WTC11 (cell line): ENCODE results near the gene ENDOV. TPM values are rescaled to one million over a fixed set of nuclear protein-coding genes. Genes with fewer than 3 reads are reported as not detected.

ENCODE experiments used
- ATAC-seq: fragments of 200-7000 bp; cut with Tn5 transposase; 2 replicates; pipeline ENCODE4 v1.10.0; 2021; ENCODE audit warnings: mild to moderate bottlenecking, moderate library complexity
- CTCF ChIA-PET: fragments of 300-600 bp; sonication (Branson Sonifier 250); formaldehyde crosslinking; loops from one replicate; lab custom pipeline; 2021; ENCODE audit warnings: antibody characterized with exemption; lab: Charles Lee
- POLR2A ChIA-PET: fragments of 350-600 bp; sonication (Branson Sonifier 250); formaldehyde crosslinking; loops from one replicate; lab custom pipeline; 2021; ENCODE audit warnings: antibody characterized with exemption; lab: Charles Lee
- DNase-seq: peaks from one replicate; pipeline ENCODE4 v3.0.0; 2021; ENCODE audit warnings: low spot score
- H3K27ac Mint-ChIP-seq: 2 replicates; pipeline ENCODE4 v1.8.0; 2021; ENCODE audit warnings: mixed read lengths
- H3K27me3 Mint-ChIP-seq: 2 replicates; pipeline ENCODE4 v1.8.0; 2021; ENCODE audit warnings: low read depth, mild to moderate bottlenecking, moderate library complexity, mixed read lengths
- H3K36me3 Mint-ChIP-seq: 2 replicates; pipeline ENCODE4 v1.8.0; 2021; ENCODE audit warnings: mixed read lengths
- H3K4me1 Mint-ChIP-seq: 2 replicates; pipeline ENCODE4 v1.8.0; 2022; ENCODE audit warnings: mixed read lengths
- H3K4me3 Mint-ChIP-seq: 2 replicates; pipeline ENCODE4 v1.8.0; 2021; ENCODE audit warnings: mild to moderate bottlenecking, moderate library complexity, mixed read lengths
- H3K9me3 Mint-ChIP-seq: 2 replicates; pipeline ENCODE4 v1.8.0; 2021; ENCODE audit warnings: mixed read lengths
- AR ChIP-seq: fragments of 250-450 bp; sonication (Bioruptor Pico); IDR thresholded peaks from 2 replicates; pipeline ENCODE4 v1.9.0; 2021; ENCODE audit warnings: mild to moderate bottlenecking
- CREM ChIP-seq: sonication (generic); formaldehyde crosslinking; IDR thresholded peaks from 2 replicates; pipeline ENCODE4 v1.8.1; 2022; ENCODE audit warnings: mild to moderate bottlenecking, missing genetic modification reagents, moderate library complexity
- E2F4 ChIP-seq: sonication (generic); formaldehyde crosslinking; IDR thresholded peaks from 2 replicates; pipeline ENCODE4 v1.8.1; 2022; ENCODE audit warnings: low read depth, mild to moderate bottlenecking, moderate library complexity, missing genetic modification reagents, borderline replicate concordance
- E2F5 ChIP-seq: sonication (generic); formaldehyde crosslinking; IDR thresholded peaks from 2 replicates; pipeline ENCODE4 v1.8.1; 2022; ENCODE audit warnings: mild to moderate bottlenecking, moderate library complexity, missing genetic modification reagents
- ETV6 ChIP-seq: sonication (generic); formaldehyde crosslinking; IDR thresholded peaks from 2 replicates; pipeline ENCODE4 v1.8.1; 2022; ENCODE audit warnings: mild to moderate bottlenecking, missing genetic modification reagents
- GRHL2 ChIP-seq: fragments of 250-450 bp; sonication (Bioruptor Pico); IDR thresholded peaks from 2 replicates; pipeline ENCODE4 v1.8.0; 2022; ENCODE audit warnings: mild to moderate bottlenecking, moderate library complexity; ENCODE audit not compliant: insufficient replicate concordance, severe bottlenecking
- HMGXB4 ChIP-seq: sonication (generic); formaldehyde crosslinking; IDR thresholded peaks from 2 replicates; pipeline ENCODE4 v1.8.1; 2023; ENCODE audit warnings: mild to moderate bottlenecking, moderate library complexity, missing genetic modification reagents
- IRF2 ChIP-seq: sonication (generic); formaldehyde crosslinking; IDR thresholded peaks from 2 replicates; pipeline ENCODE4 v1.8.0; 2022; ENCODE audit warnings: low read depth, missing genetic modification reagents, borderline replicate concordance
- MAX ChIP-seq: sonication (generic); formaldehyde crosslinking; IDR thresholded peaks from 2 replicates; pipeline ENCODE4 v1.8.0; 2022; ENCODE audit warnings: mild to moderate bottlenecking, missing genetic modification reagents
- NFATC4 ChIP-seq: fragments of 250-450 bp; sonication (Bioruptor Pico); IDR thresholded peaks from 2 replicates; pipeline ENCODE4 v1.9.0; 2021; ENCODE audit warnings: mild to moderate bottlenecking
- NR3C1 ChIP-seq: sonication (generic); formaldehyde crosslinking; conservative IDR thresholded peaks from 2 replicates; pipeline ENCODE4 v1.8.1; 2023; ENCODE audit warnings: low read depth, mild to moderate bottlenecking, missing genetic modification reagents
- OVOL2 ChIP-seq: fragments of 250-450 bp; sonication (Bioruptor Pico); IDR thresholded peaks from 2 replicates; pipeline ENCODE4 v1.9.0; 2021; ENCODE audit warnings: mild to moderate bottlenecking, borderline replicate concordance
- PRDM15 ChIP-seq: sonication (generic); formaldehyde crosslinking; IDR thresholded peaks from 2 replicates; pipeline ENCODE4 v1.8.0; 2022; ENCODE audit warnings: missing genetic modification reagents
- RELA ChIP-seq: sonication (generic); formaldehyde crosslinking; IDR thresholded peaks from 2 replicates; pipeline ENCODE4 v1.8.1; 2022; ENCODE audit warnings: missing genetic modification reagents, mild to moderate bottlenecking, borderline replicate concordance
- RORB ChIP-seq: fragments of 250-450 bp; sonication (Bioruptor Pico); IDR thresholded peaks from 2 replicates; pipeline ENCODE4 v1.9.0; 2021; ENCODE audit warnings: mild to moderate bottlenecking
- ZBTB43 ChIP-seq: sonication (generic); formaldehyde crosslinking; IDR thresholded peaks from 2 replicates; pipeline ENCODE4 v1.8.1; 2023; ENCODE audit warnings: mild to moderate bottlenecking, missing genetic modification reagents
- ZMAT4 ChIP-seq: fragments of 250-450 bp; sonication (Bioruptor Pico); IDR thresholded peaks from 2 replicates; pipeline ENCODE4 v1.9.0; 2021; ENCODE audit warnings: mild to moderate bottlenecking
- ZNF317 ChIP-seq: sonication (generic); formaldehyde crosslinking; IDR thresholded peaks from 2 replicates; pipeline ENCODE4 v1.8.1; 2023; ENCODE audit warnings: low read depth, mild to moderate bottlenecking, moderate library complexity, missing genetic modification reagents, borderline replicate concordance
- ZNF396 ChIP-seq: fragments of 250-450 bp; sonication (Bioruptor Pico); IDR thresholded peaks from 2 replicates; pipeline ENCODE4 v1.8.0; 2021; ENCODE audit warnings: mild to moderate bottlenecking, moderate library complexity, borderline replicate concordance
- ZNF416 ChIP-seq: fragments of 250-450 bp; sonication (Bioruptor Pico); IDR thresholded peaks from 2 replicates; pipeline ENCODE4 v1.9.0; 2021; ENCODE audit warnings: mild to moderate bottlenecking, inconsistent platforms
- total RNA-seq: library from RNA; stranded (reverse); gene quantifications from 3 replicates; pipeline ENCODE4 v1.2.3, GENCODE V29; 2021

Gene ENDOV
- total RNA-seq, 1 experiment from 2014 or later: 25.2 TPM

GRCh38 chr17:80386341-80386740 is 28.6 kb upstream of the ENDOV start (continued):
- TF ChIP-seq PRDM15 (CRISPR knock-in tag) (no peak), NR3C1 (CRISPR knock-in tag) (no peak), E2F4 (no peak)

GRCh38 chr17:80387071-80387470 is 27.9 kb upstream of the ENDOV start:
- no peak for TF ChIP-seq MAX (CRISPR knock-in tag)
- TF ChIP-seq ZBTB43 (CRISPR knock-in tag): no peak
- TF ChIP-seq PRDM15 (CRISPR knock-in tag): no peak
- no peak for TF ChIP-seq E2F5 (CRISPR knock-in tag)
- no peak for TF ChIP-seq IRF2 (CRISPR knock-in tag)
- no peak for TF ChIP-seq ZMAT4 (CRISPR knock-in tag)
- no peak for TF ChIP-seq NFATC4 (CRISPR knock-in tag)
- TF ChIP-seq HMGXB4 (CRISPR knock-in tag): no peak
- no peak for TF ChIP-seq NR3C1 (CRISPR knock-in tag)
- TF ChIP-seq ZNF416 (CRISPR knock-in tag): no peak
- no peak for TF ChIP-seq AR (CRISPR knock-in tag)
- TF ChIP-seq CREM (CRISPR knock-in tag): no peak
- TF ChIP-seq GRHL2 (CRISPR knock-in tag): no peak
- no peak for TF ChIP-seq ZNF396 (CRISPR knock-in tag)
- no peak for TF ChIP-seq RELA (CRISPR knock-in tag)
- TF ChIP-seq ZNF317: no peak
- no peak for TF ChIP-seq ETV6
- no peak for TF ChIP-seq OVOL2
- TF ChIP-seq RORB (CRISPR knock-in tag): no peak
- ATAC-seq (no peak), DNase-seq (no peak)
- no peaks in the 10 kb centered on the region for H3K27me3 Mint-ChIP-seq
- POLR2A ChIA-PET: no interaction called here
- H3K27ac Mint-ChIP-seq: no peak overlapping the region
- no peak overlapping the region for H3K4me3 Mint-ChIP-seq
- no peaks in the 10 kb centered on the region for H3K4me1 Mint-ChIP-seq
- no peaks in the 10 kb centered on the region for H3K9me3 Mint-ChIP-seq
- H3K36me3 Mint-ChIP-seq: peaks cover 63% of the 10 kb centered on the region
- CTCF ChIA-PET: interaction anchor here (0.6 to 2.0 kb wide), 2 partner anchors 25 to 40 kb away, joined by 3 to 5 read pairs; no protein-coding TSS in a partner anchor
